GM18505 (cell line): ENCODE results near the gene YBX2.
"Not testable (repeated sequence)": the region's sequence is repeated elsewhere in the genome, so short reads cannot be mapped to it uniquely, and the experiment has no call there.

ENCODE experiments used
- ATAC-seq: cut with Tn5 transposase; IDR thresholded peaks from one replicate; pipeline ENCODE4 v1.9.1; 2021; ENCODE audit not compliant: unreplicated experiment
- POLR2A ChIP-seq: IDR thresholded peaks from 4 replicates; pipeline ENCODE4 v1.6.1; 2011; ENCODE audit warnings: borderline replicate concordance; ENCODE audit not compliant: insufficient read depth, insufficient read length; ENCODE audit errors: extremely low read depth

The YBX2 gene

DNA sequence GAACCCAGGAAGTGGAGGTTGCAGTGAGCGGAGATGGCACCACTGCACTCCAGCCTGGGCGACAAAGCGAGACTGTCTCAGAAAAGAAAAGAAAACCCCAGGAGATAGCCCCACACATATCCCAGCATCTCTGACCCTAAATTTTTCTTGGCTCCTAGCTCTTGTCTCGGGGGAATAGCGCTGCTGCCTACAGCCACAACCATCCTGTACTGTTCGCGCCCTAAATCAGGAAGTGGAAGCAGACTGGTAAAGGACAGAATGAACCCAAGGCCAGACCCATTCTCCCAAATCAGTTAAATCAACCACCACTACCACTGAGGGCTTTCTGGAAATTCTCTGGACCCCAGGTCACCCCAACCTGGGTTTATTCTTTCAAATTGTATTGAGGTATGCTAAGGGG lies 44.6 kb downstream of the YBX2 start:
- TF ChIP-seq POLR2A: no peak
- no peak for ATAC-seq

DNA sequence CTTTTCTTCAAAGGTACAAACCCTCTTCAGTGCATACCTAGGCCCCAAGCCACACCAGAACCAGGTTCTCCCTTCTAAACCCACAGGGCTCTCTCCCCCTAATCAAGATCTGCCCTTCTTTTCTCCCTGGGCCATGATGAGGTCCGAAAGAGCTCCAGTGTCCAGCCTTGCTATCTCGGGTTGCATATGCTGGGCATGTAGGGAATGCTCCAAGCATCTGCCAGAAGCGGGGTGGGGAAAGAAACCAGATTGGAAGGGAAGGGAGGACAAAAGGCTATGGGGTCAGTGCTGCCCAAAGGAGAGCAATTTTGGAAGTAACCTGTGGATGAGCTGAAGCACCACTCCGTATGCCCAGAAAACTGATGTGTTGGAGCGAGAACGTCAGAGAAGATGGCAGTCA lies 45.2 kb downstream of the YBX2 start:
- no peak for TF ChIP-seq POLR2A
- no peak for ATAC-seq

DNA sequence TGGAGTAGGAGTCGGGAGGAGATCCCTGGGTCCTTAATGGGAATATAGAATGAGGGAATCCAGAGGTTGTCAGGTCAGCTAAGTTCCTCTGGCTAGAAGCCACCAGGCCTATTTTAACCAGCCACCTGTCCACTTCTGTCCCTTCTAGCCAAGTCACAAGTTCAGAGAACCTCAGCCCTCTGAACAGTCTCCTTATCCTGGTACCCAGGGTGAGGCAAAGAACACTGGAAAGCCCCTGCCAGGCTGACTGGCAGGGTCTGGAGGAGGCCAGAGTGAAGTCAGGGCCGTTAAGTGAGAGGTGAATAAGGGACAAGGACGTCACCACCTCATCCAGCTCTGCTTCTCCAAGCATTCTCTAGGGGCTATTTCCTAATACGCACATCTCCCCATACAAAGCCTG lies 45.6 kb downstream of the YBX2 start:
- no peak for ATAC-seq
- TF ChIP-seq POLR2A: no peak

DNA sequence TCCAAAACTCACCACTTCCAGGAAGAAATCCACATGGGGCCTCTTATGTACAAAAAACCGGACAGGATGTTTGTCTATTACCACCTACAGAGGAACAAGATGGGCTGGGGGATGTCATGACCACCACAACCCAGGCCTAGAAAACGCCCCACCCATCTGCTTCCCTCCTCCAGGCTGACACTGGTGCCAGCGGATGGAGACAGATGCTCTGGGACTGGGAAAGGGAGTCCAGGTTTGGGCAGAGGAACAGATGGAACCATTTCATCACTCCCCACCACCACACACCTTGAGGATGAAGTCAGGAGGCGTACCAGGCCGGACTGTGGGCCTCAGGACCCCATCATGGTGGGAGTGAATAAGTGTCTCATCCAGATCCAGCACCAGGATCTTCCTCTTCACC lies 47.7 kb downstream of the YBX2 start:
- ATAC-seq: no peak
- TF ChIP-seq POLR2A: no peak

DNA sequence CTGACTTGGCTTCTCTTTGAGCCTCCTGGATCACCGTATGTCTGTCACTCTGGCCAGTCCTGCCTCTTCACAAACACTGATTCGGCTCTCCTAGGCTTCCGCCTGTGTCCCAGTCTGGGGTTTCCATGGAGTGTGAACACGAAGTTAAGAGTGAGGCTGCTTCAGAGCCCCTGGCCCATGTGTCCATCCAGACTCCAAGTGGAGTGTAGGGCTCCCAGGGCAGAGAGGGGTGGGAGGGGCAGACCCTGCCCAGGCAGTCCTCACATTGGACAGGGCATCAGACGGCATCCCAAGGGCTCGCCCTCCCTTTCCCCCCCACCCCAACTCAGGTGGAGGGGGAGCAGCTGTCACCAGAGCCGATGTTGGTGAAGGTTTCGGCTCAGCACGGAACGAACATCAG lies 50.6 kb downstream of the YBX2 start:
- ATAC-seq: not testable (repeated sequence)

DNA sequence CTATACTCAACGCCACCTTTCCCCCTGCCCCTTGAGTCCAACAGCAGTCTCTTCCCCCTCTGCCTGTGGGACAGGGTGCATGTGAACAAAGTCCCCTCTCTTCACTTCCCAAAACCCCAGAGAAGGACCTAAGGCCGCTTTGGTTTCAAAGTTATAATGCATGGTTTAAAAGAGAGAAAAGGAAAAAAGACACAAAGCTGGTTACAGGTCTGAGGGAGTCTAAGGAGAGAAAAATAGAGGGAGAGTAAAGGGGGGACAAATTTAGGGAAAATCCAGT lies 51.0 kb downstream of the YBX2 start:
- no peak for TF ChIP-seq POLR2A
- ATAC-seq: no peak

DNA sequence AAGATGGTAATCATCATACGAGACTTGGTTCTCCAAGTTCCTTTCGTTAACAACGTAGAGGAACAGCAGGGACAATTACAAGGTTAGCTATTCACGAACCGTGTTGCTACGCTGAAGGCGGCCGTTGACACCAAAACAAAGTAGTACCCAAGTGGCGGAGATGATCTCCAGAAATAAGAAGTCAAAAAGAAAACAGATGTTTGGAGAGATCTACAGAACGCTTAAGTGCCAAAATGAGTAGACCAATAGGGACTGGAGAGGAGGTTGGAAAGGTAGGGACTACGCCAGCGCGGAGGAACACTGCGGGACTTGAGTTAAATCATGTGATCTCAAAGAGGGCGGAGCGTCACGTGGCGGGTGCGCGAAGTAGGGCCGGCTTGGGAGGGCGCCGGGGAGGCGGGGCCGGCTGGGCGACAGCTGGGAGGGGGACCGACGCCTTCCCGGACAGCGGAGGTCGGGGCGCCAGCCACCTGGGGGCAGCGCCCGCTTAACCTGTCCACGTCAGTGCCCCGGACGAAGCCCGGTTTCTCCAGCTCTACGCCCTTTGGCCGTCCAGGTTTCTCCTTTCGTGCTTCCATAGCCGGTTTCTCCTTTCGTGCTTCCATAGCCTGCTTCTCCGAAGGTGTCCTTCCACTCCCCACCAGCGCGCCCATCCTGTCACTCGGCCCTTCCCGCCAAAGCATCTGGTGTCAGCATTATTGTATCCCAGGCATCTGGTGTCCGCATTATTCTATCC lies 51.6 kb downstream of the YBX2 start:
- peak; percentile 39 for ATAC-seq
- TF ChIP-seq POLR2A: peak; percentile 64

DNA sequence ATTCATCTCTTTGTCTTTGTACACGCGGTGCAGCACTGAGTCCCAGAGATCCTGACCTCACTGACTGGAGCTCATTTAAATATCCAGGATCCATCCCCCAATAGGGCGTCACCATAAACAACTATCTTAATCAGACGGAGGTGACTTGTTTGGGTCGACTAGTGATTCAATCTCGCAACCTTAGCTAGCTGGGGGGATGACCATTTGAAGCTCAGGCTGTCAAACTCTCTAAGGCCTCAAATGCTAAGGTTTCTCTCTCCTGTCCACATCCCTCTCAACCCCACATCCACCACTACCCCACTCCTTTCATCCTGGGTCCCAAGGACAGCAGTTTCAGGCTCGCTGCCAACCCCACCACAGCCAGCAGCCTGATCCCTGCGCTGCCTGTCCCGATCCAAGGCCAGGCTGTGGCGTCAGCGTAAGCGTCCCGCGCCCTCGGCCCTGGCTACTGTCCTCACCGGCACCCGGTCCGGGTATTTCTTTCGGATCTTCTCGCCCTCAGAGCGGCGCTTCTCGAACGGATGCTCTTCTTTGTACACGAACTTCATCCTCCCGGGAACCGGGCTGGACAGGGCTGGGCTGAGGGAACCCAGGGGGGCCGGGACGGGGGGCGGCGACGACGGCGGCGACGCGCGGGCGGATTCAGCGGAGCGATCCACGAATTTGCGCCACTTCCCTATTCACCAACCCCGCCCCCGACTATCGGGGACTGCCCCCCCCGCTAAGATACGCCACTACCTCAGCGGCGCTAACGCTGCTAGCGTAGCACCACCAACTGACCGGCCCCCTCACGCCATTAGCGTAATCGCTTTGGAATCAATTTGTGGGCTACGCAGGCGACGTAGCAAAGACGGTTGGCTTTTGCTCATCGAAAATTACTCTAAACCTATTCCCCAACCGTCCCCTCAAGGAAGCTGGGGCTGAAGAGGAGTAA lies 52.4 kb downstream of the YBX2 start, which contains the start of gene GABARAP:
TSS of gene GABARAP (minus strand) at position 667 of the 934 bp plus-strand sequence. CDS start at position 548, 119 bp downstream.
- peak; percentile 46 for TF ChIP-seq POLR2A
- ATAC-seq: peak; percentile 37

DNA sequence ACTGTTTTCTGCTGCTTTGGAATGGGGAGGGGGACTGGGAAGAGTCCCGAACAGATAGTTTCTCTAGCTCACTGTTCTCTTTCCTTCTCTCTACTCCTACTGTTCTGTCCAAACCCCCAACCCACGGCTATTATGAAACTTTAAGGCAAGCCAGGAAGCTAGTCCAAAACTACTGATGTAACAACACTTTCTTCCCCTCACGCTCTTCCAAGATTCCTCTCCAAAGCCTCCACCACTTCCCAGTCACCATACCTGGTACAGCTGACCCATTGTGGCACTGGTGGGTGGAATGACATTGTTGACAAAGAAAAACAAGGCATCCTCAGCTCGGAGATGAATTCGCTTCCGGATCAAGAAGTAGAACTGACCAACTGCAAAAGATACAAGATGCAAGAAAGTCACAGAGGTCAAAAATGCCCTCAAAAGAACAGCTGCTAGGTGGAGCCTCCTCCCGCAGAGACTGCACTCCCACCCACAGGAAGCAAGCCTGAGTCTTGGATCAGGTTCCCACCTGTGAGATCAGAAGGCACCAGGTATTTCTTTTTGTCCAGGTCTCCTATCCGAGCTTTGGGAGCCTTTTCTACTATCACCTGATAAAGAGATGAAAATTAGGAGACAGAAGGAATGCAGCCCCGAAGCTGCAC lies 53.2 kb downstream of the YBX2 start:
- ATAC-seq: no peak
- no peak for TF ChIP-seq POLR2A

DNA sequence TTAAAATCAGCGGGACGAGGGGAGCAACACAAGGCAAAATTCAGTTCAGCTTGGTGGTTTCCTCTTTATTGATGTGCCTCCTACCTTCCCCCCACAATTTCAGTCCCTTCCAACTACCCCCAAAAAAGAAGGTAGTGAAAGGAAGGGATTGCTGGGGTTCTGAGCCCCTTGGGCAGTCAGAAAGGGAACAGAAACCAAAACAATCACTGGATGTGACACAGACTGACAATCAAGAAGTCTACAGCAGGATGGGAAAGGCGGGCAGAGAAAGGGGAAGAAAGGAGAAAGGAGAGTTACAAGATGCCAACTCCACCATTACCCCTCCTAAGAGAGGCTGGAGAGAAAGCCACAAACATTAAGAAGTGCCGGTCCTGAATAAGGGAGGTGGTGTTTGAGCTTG lies 54.1 kb downstream of the YBX2 start:
- ATAC-seq: no peak

DNA sequence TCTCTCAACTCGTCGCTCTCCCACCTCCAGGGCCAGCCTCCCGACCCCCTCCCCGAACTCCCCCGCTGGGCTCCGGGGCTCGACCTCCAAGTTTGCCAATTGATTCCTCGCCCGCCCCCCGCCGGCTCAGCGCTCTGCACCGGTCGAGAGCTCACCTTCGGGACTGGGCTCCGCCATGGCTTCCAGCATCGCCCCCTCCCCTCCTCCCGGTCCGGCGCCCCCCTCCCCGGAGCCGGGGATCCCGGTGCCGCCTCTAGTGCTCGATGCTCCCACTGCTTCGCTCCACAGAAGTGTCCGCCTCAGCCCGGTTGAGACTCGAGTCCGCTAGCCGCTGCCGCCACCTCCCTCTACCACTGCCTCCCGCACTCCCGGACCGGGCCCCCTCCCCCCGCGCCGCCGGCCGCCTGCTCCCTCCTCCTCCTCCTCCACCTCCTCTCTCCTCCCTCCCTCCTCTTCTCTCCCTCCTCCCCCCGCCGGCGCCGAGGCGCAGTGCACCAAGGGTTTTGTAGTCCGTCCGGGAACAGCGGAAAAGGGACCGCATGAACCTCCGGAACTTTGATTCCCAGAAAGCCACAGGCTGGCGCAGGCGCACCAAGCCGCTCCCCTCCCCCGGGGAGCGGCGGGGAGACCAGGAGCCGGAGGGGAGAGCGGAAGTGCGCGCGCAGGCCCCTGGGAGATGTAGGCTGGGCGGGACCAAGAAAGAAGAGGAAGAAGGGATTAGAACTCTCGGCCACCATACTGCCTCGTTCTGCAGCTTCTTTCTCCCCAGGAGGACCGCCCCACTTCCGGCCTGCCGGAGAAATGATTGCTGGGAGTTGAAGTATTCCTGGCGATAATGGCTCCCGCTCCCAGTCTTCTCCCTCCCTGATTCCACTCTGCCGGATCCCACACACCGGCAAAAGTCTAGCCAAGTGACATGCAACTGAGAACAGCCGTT lies 55.1 kb downstream of the YBX2 start, which contains the start of gene PHF23:
TSS of gene PHF23 (minus strand) at position 367 of the 937 bp plus-strand sequence. CDS start at position 189, 178 bp downstream.
- TF ChIP-seq POLR2A: peak; percentile 40
- peak; percentile 37 for ATAC-seq

More for the DNA sequence above, 54.1 kb downstream of the YBX2 start:
- no peak for TF ChIP-seq POLR2A

DNA sequence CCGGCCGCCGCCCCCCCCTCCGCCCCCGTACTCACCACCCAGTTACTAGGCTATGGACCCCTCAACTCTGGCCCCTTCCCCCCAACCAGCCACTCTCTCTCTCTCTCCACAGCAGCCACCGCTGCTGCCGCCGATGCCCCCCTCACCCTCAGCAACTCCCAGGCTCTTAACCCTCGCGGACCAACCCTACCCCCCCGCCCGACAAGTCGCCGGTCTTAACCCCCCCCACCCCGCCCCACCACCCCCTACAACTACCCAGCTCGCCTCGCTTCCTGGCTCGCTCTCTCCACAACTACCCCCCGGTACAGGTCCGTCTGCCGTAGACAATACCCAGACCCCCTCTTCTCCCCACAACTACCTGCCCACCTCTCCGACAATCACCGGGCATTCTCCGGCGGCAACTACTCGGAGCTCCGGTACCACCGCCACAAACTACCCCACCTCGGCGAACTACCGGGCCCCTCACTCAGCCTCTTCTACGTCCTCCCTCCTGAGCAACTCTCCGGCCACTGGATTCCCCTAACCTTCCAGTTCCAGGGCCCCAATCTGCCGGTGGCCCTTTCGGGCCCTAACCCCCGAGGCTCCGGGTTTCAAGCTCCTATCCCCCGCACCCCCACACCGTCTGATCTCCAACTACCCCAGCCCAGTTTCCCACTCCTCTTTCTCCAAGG lies 55.9 kb downstream of the YBX2 start:
- no peak for TF ChIP-seq POLR2A

More for the DNA sequence above, 55.9 kb downstream of the YBX2 start:
- no peak for ATAC-seq
